ENCODE measurements around the gene TMEM139.

- TF ChIP-seq CTCF (IDR thresholded peaks at IDR 0.05), result no peak
- TF ChIP-seq MAX (IDR thresholded peaks at IDR 0.05; ENCODE audit: low read depth), result no peak
- TF ChIP-seq RXRA (IDR thresholded peaks at IDR 0.05; ENCODE audit: borderline replicate concordance, low read depth), result no peak
- no peak for TF ChIP-seq TCF12 (IDR thresholded peaks at IDR 0.05)
- no peak for TF ChIP-seq EZH2phosphoT487 (IDR thresholded peaks at IDR 0.05; ENCODE audit: borderline replicate concordance, low read depth)
- no peak for TF ChIP-seq POLR2AphosphoS5 (IDR thresholded peaks at IDR 0.05; ENCODE audit: low read depth, low read length)
- TF ChIP-seq GABPA (IDR thresholded peaks at IDR 0.05; ENCODE audit: low read depth), result no peak
- TF ChIP-seq, protein P1, sequence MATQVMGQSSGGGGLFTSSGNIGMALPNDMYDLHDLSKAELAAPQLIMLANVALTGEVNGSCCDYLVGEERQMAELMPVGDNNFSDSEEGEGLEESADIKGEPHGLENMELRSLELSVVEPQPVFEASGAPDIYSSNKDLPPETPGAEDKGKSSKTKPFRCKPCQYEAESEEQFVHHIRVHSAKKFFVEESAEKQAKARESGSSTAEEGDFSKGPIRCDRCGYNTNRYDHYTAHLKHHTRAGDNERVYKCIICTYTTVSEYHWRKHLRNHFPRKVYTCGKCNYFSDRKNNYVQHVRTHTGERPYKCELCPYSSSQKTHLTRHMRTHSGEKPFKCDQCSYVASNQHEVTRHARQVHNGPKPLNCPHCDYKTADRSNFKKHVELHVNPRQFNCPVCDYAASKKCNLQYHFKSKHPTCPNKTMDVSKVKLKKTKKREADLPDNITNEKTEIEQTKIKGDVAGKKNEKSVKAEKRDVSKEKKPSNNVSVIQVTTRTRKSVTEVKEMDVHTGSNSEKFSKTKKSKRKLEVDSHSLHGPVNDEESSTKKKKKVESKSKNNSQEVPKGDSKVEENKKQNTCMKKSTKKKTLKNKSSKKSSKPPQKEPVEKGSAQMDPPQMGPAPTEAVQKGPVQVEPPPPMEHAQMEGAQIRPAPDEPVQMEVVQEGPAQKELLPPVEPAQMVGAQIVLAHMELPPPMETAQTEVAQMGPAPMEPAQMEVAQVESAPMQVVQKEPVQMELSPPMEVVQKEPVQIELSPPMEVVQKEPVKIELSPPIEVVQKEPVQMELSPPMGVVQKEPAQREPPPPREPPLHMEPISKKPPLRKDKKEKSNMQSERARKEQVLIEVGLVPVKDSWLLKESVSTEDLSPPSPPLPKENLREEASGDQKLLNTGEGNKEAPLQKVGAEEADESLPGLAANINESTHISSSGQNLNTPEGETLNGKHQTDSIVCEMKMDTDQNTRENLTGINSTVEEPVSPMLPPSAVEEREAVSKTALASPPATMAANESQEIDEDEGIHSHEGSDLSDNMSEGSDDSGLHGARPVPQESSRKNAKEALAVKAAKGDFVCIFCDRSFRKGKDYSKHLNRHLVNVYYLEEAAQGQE (IDR thresholded peaks at IDR 0.05; ENCODE audit: low read depth, low read length), result no peak
- TF ChIP-seq NRF1 (IDR thresholded peaks at IDR 0.05; ENCODE audit: low read depth, low read length), result no peak
- no peak for TF ChIP-seq RFX5 (IDR thresholded peaks at IDR 0.05; ENCODE audit: low read length)
These were observed 33.9 kb upstream of the TMEM139 start for GRCh38 chr7:143250822-143251221.
